Measurements from ENCODE around the gene SIN3B. TPM values are rescaled to one million over a fixed set of nuclear protein-coding genes. Genes with fewer than 3 reads are reported as not detected.
A peak's percentile ranks its signal among the peaks of the same experiment; 100 is the strongest.

SIN3B gene
- total RNA-seq, 1 donor = 19.1 TPM

DNA sequence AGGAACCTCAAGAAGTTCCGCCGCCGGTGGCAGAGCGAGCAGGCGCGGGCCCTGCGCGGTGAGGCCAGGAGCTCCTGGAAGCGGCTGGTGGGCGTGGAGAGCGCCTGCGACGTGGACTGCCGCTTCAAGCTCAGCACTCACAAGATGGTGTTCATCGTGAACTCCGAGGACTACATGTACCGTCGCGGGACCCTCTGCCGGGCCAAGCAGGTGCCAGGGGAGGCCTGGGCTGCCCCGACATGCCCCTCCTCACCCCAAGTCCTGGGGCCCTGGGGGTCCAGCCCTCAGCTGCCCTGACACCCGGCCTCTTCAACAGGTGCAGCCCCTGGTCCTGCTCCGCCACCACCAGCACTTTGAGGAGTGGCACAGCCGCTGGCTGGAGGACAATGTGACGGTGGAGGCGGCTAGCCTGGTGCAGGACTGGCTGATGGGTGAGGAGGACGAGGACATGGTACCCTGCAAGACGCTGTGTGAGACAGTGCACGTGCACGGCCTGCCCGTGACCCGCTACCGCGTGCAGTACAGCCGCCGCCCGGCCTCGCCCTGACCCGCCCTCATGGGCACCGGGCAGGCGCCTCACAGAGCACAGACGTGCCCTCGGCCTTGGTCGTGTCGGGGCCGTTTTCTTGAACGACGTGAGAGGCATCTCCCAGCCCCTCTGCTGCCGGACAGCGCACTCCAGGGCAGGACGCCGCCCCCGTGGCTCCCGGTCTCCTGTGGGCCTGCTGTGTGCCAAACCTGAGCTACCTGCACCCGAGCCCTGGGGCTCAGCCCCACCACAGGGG, 49.2 kb downstream of the SIN3B start:
- TF ChIP-seq, protein P1, sequence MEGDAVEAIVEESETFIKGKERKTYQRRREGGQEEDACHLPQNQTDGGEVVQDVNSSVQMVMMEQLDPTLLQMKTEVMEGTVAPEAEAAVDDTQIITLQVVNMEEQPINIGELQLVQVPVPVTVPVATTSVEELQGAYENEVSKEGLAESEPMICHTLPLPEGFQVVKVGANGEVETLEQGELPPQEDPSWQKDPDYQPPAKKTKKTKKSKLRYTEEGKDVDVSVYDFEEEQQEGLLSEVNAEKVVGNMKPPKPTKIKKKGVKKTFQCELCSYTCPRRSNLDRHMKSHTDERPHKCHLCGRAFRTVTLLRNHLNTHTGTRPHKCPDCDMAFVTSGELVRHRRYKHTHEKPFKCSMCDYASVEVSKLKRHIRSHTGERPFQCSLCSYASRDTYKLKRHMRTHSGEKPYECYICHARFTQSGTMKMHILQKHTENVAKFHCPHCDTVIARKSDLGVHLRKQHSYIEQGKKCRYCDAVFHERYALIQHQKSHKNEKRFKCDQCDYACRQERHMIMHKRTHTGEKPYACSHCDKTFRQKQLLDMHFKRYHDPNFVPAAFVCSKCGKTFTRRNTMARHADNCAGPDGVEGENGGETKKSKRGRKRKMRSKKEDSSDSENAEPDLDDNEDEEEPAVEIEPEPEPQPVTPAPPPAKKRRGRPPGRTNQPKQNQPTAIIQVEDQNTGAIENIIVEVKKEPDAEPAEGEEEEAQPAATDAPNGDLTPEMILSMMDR (IDR thresholded peaks at IDR 0.05; ENCODE audit: insufficient read depth, low read length) = no peak
- DNase-seq (ENCODE audit: low read depth) = no peak

DNA sequence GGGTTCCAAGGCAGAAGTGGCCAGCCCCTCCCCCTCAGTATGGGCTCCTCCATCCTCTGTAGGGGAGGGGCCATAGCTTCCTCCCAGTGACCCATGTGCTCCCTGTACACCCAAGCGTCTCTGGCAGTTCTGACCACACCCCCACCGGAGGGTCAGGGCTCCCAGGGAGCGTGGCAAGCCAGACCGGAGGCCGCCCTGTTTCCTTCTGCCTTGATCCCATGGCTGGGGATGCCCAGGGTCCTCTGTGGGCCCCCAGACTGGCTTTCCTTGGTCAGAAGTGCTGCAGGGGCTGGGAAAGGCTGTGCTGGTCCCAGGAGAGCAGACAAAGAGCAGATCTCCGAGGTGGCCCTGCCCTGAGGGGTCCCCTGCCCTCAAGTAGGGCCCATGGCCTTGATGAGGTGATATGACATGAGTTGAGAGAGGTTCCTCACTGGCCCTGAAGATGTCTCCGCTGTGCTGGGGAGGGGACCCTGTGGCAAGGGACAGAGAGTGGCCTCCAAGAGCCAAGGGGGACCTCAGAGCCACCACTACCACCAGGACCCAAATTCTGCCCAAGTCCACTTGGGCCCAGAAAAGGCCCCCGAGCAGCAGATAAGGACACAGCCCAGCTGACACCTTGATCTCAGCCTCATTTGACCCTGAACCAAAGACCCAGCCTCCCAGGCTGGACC, 51.8 kb downstream of the SIN3B start:
- TF ChIP-seq, protein P1 (IDR thresholded peaks at IDR 0.05; ENCODE audit: insufficient read depth, low read length) = no peak
- H3K4me3 ChIP-seq (ENCODE audit: low read depth, low read length) = no peak overlapping the region
- DNase-seq (ENCODE audit: low read depth) = no peak

More for the DNA sequence above, 49.2 kb downstream of the SIN3B start:
- no peak overlapping the region for H3K4me3 ChIP-seq (ENCODE audit: low read depth, low read length)

DNA sequence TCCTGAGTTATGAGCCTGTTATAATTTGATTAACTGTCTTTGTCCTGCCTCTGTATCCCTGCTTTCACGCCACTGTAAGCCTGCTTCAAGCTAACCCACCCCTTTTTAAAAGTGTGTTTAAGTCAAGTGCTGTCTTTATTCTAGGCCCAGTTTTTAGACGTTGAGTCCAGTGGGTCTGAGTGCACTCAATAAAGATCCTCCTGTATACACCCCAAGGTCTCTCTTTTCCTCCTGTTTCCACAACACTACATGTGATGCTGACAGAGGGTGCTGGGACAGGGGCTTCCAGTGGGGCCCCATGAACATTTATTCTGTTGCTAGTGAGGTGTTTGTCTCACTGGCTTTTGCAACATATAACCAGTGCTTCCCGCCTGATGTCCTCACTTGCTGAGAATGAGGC, 52.9 kb downstream of the SIN3B start:
- TF ChIP-seq, protein P1 (IDR thresholded peaks at IDR 0.05; ENCODE audit: insufficient read depth, low read length) = no peak
- no peak overlapping the region for H3K4me3 ChIP-seq (ENCODE audit: low read depth, low read length)
- DNase-seq (ENCODE audit: low read depth) = no peak

DNA sequence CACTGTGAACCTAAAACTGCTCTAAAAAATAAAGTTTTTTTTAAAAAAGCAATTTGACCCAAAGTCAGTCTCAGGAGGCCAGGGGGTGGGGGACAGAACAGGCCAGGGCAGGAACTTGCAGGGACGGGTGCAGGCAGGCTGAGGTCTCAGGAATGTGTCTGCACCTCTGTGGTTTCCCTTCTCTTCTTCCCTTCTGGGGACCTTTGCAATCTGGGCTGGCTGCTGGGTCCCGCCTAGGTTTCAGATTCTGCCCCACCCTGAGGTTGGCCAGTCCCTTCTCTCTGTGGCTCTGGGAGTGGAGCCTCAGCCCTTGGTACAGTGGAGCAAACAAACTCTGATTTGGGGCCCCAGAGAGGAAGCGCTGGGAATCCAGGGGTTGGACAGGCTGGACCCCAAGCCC, 54.3 kb downstream of the SIN3B start:
- H3K4me3 ChIP-seq (ENCODE audit: low read depth, low read length) = no peak overlapping the region
- TF ChIP-seq, protein P1 (IDR thresholded peaks at IDR 0.05; ENCODE audit: insufficient read depth, low read length) = no peak
- no peak for DNase-seq (ENCODE audit: low read depth)

DNA sequence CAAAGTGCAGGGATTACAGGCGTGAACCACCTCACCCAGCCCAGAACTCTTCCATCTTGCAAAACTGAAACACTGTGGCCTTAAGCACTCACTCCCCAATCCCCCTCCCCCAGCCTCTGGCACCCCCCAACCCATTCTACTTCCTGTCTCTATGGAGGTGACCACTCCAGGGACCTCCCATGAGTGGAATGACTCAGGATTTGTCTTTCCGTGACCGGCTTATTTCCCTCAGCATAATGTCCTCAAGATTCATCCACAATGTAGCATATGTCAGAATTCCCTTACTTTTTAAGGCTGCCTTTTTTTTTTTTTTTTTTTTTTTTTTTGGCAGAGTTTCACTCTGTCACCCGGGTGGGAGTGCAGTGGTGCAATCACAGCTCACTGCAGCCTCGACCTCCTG, 56.0 kb downstream of the SIN3B start:
- TF ChIP-seq, protein P1 (IDR thresholded peaks at IDR 0.05; ENCODE audit: insufficient read depth, low read length) = no peak
- H3K4me3 ChIP-seq (ENCODE audit: low read depth, low read length) = no peak overlapping the region
- DNase-seq (ENCODE audit: low read depth) = peak; percentile 6

DNA sequence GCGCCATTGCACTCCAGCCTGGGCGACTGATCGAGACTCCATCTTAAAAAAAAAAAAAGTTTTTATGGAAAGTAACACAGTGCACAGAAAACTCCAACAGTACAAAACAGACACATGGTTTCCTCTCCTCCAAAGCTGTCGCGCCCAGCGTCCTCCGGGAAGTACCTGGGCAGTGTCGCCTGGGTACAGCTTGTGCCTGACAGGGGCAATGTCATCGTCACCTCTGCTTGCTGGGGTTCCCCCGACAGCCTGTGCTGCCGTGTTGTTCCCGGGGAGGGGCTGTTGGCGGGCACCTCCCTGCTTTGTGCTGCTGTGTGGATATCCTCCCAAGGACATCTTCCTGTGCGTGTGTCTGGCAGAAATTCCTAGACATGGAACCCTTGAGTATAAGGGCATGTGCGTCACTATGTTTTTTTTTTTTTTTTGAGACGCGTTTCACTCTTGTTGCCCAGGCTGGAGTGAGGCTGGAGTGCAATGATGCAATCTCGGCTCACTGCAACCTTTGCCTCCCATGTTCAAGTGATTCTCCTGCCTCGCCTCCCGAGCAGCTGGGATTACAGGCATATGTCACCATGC, 57.2 kb downstream of the SIN3B start:
- TF ChIP-seq, protein P1 (IDR thresholded peaks at IDR 0.05; ENCODE audit: insufficient read depth, low read length) = no peak
- peak; percentile 80 for DNase-seq (ENCODE audit: low read depth)
- no peak overlapping the region for H3K4me3 ChIP-seq (ENCODE audit: low read depth, low read length)
